Right kidney (tissue), 1 donor: ENCODE results near the gene GGT7.
"Not testable (repeated sequence)": the region's sequence is repeated elsewhere in the genome, so short reads cannot be mapped to it uniquely, and the experiment has no call there.

Source experiments
- DNase-seq: peaks from one replicate; pipeline ENCODE4 v3.0.0-alpha.2; 2016

The GGT7 gene

GRCh38 chr20:34883087-34883688 lies 10.5 kb upstream of the GGT7 start:
- DNase-seq, result no peak

- no peak for DNase-seq
Measured at GRCh38 chr20:34881689-34882088, 9.0 kb upstream of the GGT7 start.

GRCh38 chr20:34880971-34881370 lies 8.3 kb upstream of the GGT7 start:
- DNase-seq, result not testable (repeated sequence)

DNA sequence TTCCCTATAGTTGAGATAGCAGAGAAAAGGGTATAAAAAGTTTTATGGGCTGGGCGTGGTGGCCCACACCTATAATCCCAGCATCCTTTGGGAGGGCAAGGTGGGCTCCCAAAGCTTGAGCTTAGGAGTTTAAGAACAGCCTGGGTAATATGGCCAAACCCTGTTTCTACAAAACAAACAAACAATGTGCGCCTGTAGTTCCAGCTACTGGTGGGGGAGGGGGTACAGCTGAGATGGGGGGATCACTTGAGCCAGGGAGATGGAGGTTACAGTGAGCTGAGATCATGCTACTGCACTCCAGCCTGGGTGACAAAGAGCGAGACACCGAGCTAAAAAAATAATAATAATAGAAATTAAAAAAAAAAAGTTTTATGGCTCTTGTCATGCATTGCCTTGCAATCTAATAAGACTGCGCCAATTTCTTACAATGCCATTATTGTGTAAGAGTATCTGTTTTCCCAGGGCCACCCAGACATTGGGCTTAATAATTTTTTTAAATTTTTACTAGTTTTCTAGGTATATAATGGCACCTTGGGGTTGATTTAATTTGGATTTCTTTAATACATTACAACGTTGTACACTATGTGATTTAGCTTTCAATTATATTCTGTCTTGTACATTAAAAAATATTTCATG lies 7.7 kb upstream of the GGT7 start:
- no peak for DNase-seq

DNA sequence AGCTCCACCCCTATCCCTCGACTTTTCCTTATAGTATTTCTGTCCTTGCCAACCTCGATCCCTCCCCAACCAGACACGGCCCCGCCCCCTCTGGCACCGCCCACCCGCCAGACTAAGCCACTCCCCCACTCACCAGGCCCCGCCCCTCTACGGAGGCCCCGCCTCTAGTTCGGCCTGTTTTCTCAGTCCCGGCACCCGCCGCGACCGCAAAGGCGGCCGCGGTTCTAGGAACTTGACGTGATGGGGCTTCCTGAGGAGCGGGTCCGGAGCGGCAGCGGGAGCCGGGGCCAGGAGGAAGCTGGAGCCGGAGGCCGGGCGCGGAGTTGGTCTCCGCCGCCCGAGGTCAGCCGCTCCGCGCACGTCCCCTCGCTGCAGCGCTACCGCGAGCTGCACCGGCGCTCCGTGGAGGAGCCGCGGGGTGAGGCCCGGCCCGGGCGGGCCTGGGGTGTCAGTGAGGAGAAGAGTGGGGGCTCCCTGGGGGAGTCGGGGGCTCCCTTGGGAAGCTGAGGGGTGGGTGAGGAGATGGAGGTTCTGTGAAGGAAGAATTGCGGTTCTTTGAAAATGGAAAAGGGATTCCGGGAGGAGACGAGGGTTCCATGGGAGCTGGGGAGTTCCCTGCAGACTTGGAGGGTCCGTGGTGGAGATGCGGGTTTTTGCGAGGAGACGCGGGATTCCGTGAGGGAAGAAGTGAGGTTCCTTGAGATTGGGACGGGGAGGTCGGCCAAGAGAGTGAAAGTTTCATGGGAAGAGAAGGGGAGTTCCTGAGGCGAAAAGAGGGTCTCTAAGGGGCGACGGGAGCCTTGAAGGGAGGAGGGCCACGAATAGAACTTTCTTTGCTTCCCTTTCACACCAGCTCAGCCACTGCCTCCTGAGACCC lies 4.0 kb upstream of the GGT7 start, which contains the start of gene ACSS2:
Gene ACSS2, plus strand, starts transcription at position 207 of the 877 bp plus-strand sequence. Its CDS starts 34 bp downstream, at position 241.
- peak; percentile 94 for DNase-seq

GRCh38 chr20:34875642-34876405 lies 3.2 kb upstream of the GGT7 start:
- DNase-seq, result peak; percentile 79

DNA sequence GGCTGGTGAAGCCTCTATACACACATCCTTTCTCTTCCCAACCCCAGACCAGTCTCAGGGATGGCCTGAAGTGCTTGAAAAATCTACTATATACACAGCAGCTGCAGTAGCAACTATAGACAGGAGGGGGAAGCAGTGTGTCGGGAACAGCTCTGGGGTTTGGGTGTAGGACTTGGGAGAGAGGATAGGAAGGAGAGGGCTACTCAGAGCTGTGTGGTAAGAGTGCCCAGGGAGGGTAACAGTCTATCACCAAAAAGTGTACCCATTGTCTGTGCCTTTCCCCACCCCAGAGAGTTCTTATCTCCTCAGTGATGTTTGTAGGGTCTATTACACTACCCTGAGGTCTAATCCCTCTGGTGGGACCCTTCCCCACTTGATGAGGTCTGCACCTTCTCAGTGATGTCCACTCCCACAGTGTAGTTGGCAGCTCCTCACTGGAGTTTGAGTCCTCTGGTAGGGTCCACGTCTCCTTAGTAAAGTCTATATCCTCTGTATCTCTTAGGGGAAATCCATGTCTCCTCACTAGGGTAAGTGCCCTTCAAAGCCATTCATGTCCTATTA lies 1.5 kb upstream of the GGT7 start:
- DNase-seq, result peak; percentile 53

GRCh38 chr20:34873583-34874093 lies 982 bp upstream of the GGT7 start:
- DNase-seq, result peak; percentile 7

DNA sequence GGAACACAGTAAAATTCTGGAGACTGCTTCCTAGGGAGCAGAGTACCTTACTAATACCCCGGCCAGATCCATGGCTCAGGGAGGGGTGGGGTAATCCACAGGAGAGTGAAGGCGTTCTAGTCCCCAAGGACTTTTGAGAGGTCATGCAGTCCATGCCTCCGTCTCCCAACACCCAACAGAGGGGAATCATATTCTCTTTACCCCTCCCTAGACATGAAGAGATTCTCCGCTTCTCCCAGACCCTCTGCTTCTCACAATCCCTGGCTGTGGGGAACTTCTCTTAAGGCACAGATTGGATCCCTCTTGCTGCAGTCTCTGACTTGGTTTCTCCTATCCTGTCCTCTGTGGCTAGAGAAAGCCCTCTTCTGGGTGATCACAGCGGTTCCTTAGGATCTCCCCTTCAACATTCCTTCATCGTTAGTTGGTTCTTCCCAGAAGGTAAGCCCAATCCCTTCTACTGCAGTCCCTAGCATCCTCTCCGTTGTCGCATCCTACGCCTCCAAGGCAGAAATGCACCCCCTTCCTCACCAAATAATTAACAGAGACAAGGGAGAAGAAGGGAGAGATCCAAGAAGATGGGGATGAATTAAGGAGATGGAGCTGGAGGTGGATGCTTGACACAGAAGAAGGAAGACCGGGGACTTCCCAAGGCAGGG lies 562 bp downstream of the GGT7 start:
- DNase-seq, result no peak

- DNase-seq, result no peak
Measured at GRCh38 chr20:34871320-34871926, 1.2 kb downstream of the GGT7 start.

DNA sequence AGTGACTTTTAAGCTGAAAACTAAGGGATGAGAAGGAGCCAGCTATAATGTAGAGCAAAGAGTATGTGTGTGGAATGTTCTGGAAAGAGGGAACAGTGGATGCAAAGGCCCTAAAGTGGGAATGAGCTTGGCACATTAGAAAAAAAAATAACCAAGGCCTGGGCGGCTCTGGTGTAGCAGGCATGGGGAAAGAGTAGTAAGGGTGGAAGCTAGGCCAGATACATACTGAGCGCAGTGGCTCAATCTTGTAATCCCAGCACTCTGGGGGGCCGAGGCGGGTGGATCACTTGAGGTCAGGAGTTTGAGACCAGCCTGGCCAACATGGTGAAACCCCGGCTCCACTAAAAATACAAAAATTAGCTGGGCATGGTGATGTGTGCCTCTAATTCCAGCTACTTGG lies 8.4 kb downstream of the GGT7 start:
- no peak for DNase-seq

- DNase-seq, result peak; percentile 13
Measured at GRCh38 chr20:34863421-34863965, 9.2 kb downstream of the GGT7 start.

- peak; percentile 3 for DNase-seq
Measured at GRCh38 chr20:34862724-34863123, 9.9 kb downstream of the GGT7 start.

- DNase-seq, result no peak
Measured at GRCh38 chr20:34861386-34862084, 11.1 kb downstream of the GGT7 start.

- no peak for DNase-seq
Measured at GRCh38 chr20:34859826-34860545, 12.7 kb downstream of the GGT7 start.

DNA sequence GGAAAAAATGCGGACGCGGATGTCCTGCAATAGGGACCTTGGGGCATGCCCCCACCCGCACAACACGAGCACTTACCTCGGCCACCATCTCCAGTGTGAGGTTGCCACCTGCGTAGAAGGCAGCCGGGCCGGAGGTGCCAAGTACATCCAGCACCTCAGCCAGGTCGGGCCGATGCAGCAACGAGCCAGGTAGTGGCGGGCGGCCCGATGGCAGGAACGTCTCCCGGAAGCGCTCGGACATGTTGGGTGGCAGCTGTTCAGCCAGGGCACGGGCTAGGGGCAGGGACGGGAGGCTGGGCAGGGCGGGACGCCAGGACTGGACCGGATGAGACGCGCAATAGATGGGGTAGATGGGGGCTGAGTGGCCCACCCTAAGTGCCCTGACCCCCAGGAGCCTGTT lies 13.3 kb downstream of the GGT7 start:
- DNase-seq, result no peak

GRCh38 chr20:34852298-34852697 lies 20.4 kb downstream of the GGT7 start:
- DNase-seq, result no peak

GRCh38 chr20:34850969-34851368 lies 21.7 kb downstream of the GGT7 start:
- DNase-seq, result no peak

- DNase-seq, result no peak
Measured at GRCh38 chr20:34849778-34850177, 22.9 kb downstream of the GGT7 start.
